Measurements from ENCODE around the gene ATF2.

DNA sequence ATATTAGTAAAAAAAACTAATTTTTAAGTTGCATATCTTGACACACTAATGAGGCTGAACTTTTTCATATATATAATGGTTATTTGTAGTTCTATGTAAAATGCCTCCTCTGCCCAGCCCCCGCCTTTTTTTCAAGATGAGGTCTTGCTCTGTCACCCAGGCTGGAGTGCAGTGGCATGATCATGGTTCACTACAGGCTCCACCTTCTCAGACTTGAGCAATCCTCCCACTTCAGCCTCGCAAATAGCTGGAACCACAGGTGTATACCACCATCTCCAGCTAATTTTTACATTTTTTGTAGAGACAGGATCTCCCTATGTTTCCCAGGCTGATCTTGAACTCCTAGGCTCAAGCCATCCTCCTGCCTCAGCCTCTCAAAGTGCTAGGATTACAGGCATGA lies 24.3 kb downstream of the ATF2 start:
- TF ChIP-seq, protein P1, sequence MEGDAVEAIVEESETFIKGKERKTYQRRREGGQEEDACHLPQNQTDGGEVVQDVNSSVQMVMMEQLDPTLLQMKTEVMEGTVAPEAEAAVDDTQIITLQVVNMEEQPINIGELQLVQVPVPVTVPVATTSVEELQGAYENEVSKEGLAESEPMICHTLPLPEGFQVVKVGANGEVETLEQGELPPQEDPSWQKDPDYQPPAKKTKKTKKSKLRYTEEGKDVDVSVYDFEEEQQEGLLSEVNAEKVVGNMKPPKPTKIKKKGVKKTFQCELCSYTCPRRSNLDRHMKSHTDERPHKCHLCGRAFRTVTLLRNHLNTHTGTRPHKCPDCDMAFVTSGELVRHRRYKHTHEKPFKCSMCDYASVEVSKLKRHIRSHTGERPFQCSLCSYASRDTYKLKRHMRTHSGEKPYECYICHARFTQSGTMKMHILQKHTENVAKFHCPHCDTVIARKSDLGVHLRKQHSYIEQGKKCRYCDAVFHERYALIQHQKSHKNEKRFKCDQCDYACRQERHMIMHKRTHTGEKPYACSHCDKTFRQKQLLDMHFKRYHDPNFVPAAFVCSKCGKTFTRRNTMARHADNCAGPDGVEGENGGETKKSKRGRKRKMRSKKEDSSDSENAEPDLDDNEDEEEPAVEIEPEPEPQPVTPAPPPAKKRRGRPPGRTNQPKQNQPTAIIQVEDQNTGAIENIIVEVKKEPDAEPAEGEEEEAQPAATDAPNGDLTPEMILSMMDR (IDR thresholded peaks at IDR 0.05; ENCODE audit: insufficient read depth, low read length, poor library complexity, severe bottlenecking) = no peak
- TF ChIP-seq EZH2phosphoT487 (conservative IDR thresholded peaks at IDR 0.05; ENCODE audit: low read length) = no peak

Measured in SU-DHL-6 (cell line).